Effector memory CD8-positive, alpha-beta T cell (primary cell): Measurements from ENCODE around the gene HIVEP3.

Experiments
- ATAC-seq: fragments of 150-1000 bp; cut with Tn5 transposase; replicated peaks from 2 replicates; pipeline ENCODE4 v1.10.0; 2021; ENCODE audit warnings: mild to moderate bottlenecking, moderate library complexity
- DNase-seq, 3 experiments: peaks; one replicate each; pipeline ENCODE4 v3.0.0; 2021
- H3K27ac Mint-ChIP-seq, 2 donors: one replicate each; pipeline ENCODE4 v1.8.0; 2022; ENCODE audit warnings: mild to moderate bottlenecking in 2 of 2, mixed read lengths in 2 of 2, moderate library complexity in 2 of 2
- H3K27me3 Mint-ChIP-seq, 2 donors: one replicate each; pipeline ENCODE4 v1.8.0; 2022; ENCODE audit warnings: mixed read lengths in 2 of 2
- H3K36me3 Mint-ChIP-seq: one replicate; pipeline ENCODE4 v1.8.0; 2022; ENCODE audit warnings: mild to moderate bottlenecking, moderate library complexity, mixed read lengths; ENCODE audit not compliant: insufficient read depth
- H3K4me1 Mint-ChIP-seq, 2 donors: one replicate each; pipeline ENCODE4 v1.8.0; 2022; ENCODE audit warnings: low read depth in 2 of 2, mixed read lengths in 2 of 2
- H3K4me3 Mint-ChIP-seq, 2 donors: one replicate each; pipeline ENCODE4 v1.8.0; 2022; ENCODE audit warnings: mild to moderate bottlenecking in 2 of 2, mixed read lengths in 2 of 2, moderate library complexity in 2 of 2
- H3K9me3 Mint-ChIP-seq, 2 donors: one replicate each; pipeline ENCODE4 v1.8.0; 2022; ENCODE audit warnings: mixed read lengths in 2 of 2

Gene HIVEP3

GRCh38 chr1:41900603-41901444, 17.9 kb downstream of the HIVEP3 start:
- no peaks in the 10 kb centered on the region for H3K27me3 Mint-ChIP-seq
- H3K9me3 Mint-ChIP-seq, result no peaks in the 10 kb centered on the region
- H3K27ac Mint-ChIP-seq, result peak overlapping the region; percentile 70 to 96
- peak overlapping the region; percentile 40 to 53 for H3K4me3 Mint-ChIP-seq
- peaks cover 8% of the 10 kb centered on the region for H3K36me3 Mint-ChIP-seq
- H3K4me1 Mint-ChIP-seq, result peaks cover 54 to 69% of the 10 kb centered on the region in 2 donors
- ATAC-seq (no peak), DNase-seq (no peak)

- Mint-ChIP-seq H3K9me3 (no peaks in the 10 kb centered on the region), H3K4me3 (peak overlapping the region; percentile 65 to 76), H3K36me3 (peaks cover 8% of the 10 kb centered on the region), H3K27ac (peak overlapping the region; percentile 70 to 96), H3K4me1 (peaks cover 61 to 82% of the 10 kb centered on the region in 2 donors), H3K27me3 (no peaks in the 10 kb centered on the region)
- DNase-seq, result peak; percentile 60 to 75 (median 66)
- ATAC-seq, result peak; percentile 96
Measured at GRCh38 chr1:41898191-41898713, 20.5 kb downstream of the HIVEP3 start.

- H3K27me3 Mint-ChIP-seq, result no peaks in the 10 kb centered on the region
- no peaks in the 10 kb centered on the region for H3K9me3 Mint-ChIP-seq
- ATAC-seq (no peak), DNase-seq (no peak)
- H3K36me3 Mint-ChIP-seq, result peaks cover 14% of the 10 kb centered on the region
- peak overlapping the region in 1 of 2 donors; percentile 58 for H3K4me3 Mint-ChIP-seq
- H3K27ac Mint-ChIP-seq, result peak overlapping the region; percentile 84 to 96
- H3K4me1 Mint-ChIP-seq, result peaks cover 64 to 71% of the 10 kb centered on the region in 2 donors
Measured at GRCh38 chr1:41895552-41895951, 23.2 kb downstream of the HIVEP3 start.

- Mint-ChIP-seq H3K36me3 (peaks cover 14% of the 10 kb centered on the region), H3K27me3 (no peaks in the 10 kb centered on the region), H3K9me3 (no peaks in the 10 kb centered on the region), H3K27ac (peak overlapping the region; percentile 84 to 96), H3K4me1 (peaks cover 65 to 67% of the 10 kb centered on the region in 2 donors), H3K4me3 (peak overlapping the region; percentile 53 to 58)
- DNase-seq, result no peak
- no peak for ATAC-seq
Measured at GRCh38 chr1:41894808-41895483, 23.8 kb downstream of the HIVEP3 start.

GRCh38 chr1:41894101-41894807, 24.5 kb downstream of the HIVEP3 start:
- no peaks in the 10 kb centered on the region for H3K9me3 Mint-ChIP-seq
- ATAC-seq (no peak), DNase-seq (no peak)
- peaks cover 62 to 69% of the 10 kb centered on the region in 2 donors for H3K4me1 Mint-ChIP-seq
- peaks cover 17% of the 10 kb centered on the region for H3K36me3 Mint-ChIP-seq
- peak overlapping the region; percentile 84 to 96 for H3K27ac Mint-ChIP-seq
- peak overlapping the region; percentile 53 to 58 for H3K4me3 Mint-ChIP-seq
- H3K27me3 Mint-ChIP-seq, result no peaks in the 10 kb centered on the region

GRCh38 chr1:41892301-41892781, 26.4 kb downstream of the HIVEP3 start:
- Mint-ChIP-seq H3K36me3 (peaks cover 14% of the 10 kb centered on the region), H3K4me3 (peak overlapping the region; percentile 72 to 78), H3K27me3 (no peaks in the 10 kb centered on the region), H3K27ac (peak overlapping the region; percentile 76 to 93), H3K4me1 (peaks cover 56 to 65% of the 10 kb centered on the region in 2 donors), H3K9me3 (no peaks in the 10 kb centered on the region)
- DNase-seq (peak; percentile 29 to 46 (median 29)), ATAC-seq (peak; percentile 66)

- H3K4me1 Mint-ChIP-seq, result peaks cover 51 to 59% of the 10 kb centered on the region in 2 donors
- no peaks in the 10 kb centered on the region for H3K9me3 Mint-ChIP-seq
- peak overlapping the region; percentile 76 to 93 for H3K27ac Mint-ChIP-seq
- peak; percentile 85 for ATAC-seq
- H3K36me3 Mint-ChIP-seq, result peaks cover 14% of the 10 kb centered on the region
- peak overlapping the region; percentile 72 to 78 for H3K4me3 Mint-ChIP-seq
- DNase-seq, result peak; percentile 51 to 65 (median 52)
- H3K27me3 Mint-ChIP-seq, result no peaks in the 10 kb centered on the region
Measured at GRCh38 chr1:41891199-41891896, 27.4 kb downstream of the HIVEP3 start.

GRCh38 chr1:41890825-41891198, 27.9 kb downstream of the HIVEP3 start:
- Mint-ChIP-seq H3K27ac (peak overlapping the region; percentile 76 to 93), H3K36me3 (peaks cover 14% of the 10 kb centered on the region), H3K9me3 (no peaks in the 10 kb centered on the region), H3K4me1 (peaks cover 51 to 59% of the 10 kb centered on the region in 2 donors), H3K4me3 (peak overlapping the region; percentile 72 to 78), H3K27me3 (no peaks in the 10 kb centered on the region)
- ATAC-seq (no peak), DNase-seq (no peak)

- Mint-ChIP-seq H3K36me3 (peaks cover 14% of the 10 kb centered on the region), H3K9me3 (no peaks in the 10 kb centered on the region), H3K27ac (peak overlapping the region; percentile 35 to 93), H3K4me1 (peaks cover 42 to 50% of the 10 kb centered on the region in 2 donors), H3K4me3 (peak overlapping the region in 1 of 2 donors; percentile 36), H3K27me3 (no peaks in the 10 kb centered on the region)
- DNase-seq (no peak), ATAC-seq (no peak)
Measured at GRCh38 chr1:41889506-41890414, 29.0 kb downstream of the HIVEP3 start.

- Mint-ChIP-seq H3K4me3 (no peak overlapping the region), H3K27ac (peak overlapping the region; percentile 0 to 35), H3K9me3 (no peaks in the 10 kb centered on the region), H3K4me1 (peaks cover 33 to 43% of the 10 kb centered on the region in 2 donors), H3K36me3 (peaks cover 14% of the 10 kb centered on the region), H3K27me3 (no peaks in the 10 kb centered on the region)
- ATAC-seq (peak; percentile 16), DNase-seq (peak in 2 of 3 experiments; percentile 15 to 23)
Measured at GRCh38 chr1:41888756-41889155, 30.0 kb downstream of the HIVEP3 start.

GRCh38 chr1:41887365-41887764, 31.4 kb downstream of the HIVEP3 start:
- H3K27ac Mint-ChIP-seq, result no peak overlapping the region
- ATAC-seq (no peak), DNase-seq (no peak)
- H3K4me3 Mint-ChIP-seq, result no peak overlapping the region
- H3K36me3 Mint-ChIP-seq, result peaks cover 9% of the 10 kb centered on the region
- H3K4me1 Mint-ChIP-seq, result peaks cover 28 to 40% of the 10 kb centered on the region in 2 donors
- H3K27me3 Mint-ChIP-seq, result no peaks in the 10 kb centered on the region
- no peaks in the 10 kb centered on the region for H3K9me3 Mint-ChIP-seq
